GM10266 (cell line): ENCODE data around the gene TST.

Experiments
- DNase-seq: peaks from one replicate; pipeline ENCODE4 v3.0.0; 2012; ENCODE audit errors: extremely low spot score
- CTCF ChIP-seq: IDR thresholded peaks from 2 replicates; pipeline ENCODE4 v1.5.1; 2012; ENCODE audit warnings: mild to moderate bottlenecking, low read depth; ENCODE audit not compliant: control insufficient read depth, insufficient read depth; ENCODE audit errors: missing control alignments

Gene TST

GRCh38 chr22:37018086-37018814 lies 997 bp downstream of the TST start:
- no peak for TF ChIP-seq CTCF
- DNase-seq, result no peak

- DNase-seq, result no peak
- no peak for TF ChIP-seq CTCF
Observed at GRCh38 chr22:37017356-37017755, 1.9 kb downstream of the TST start.

- no peak for DNase-seq
- no peak for TF ChIP-seq CTCF
Observed at GRCh38 chr22:37016134-37016910, 2.9 kb downstream of the TST start.

GRCh38 chr22:37015587-37015878 lies 3.7 kb downstream of the TST start:
- no peak for TF ChIP-seq CTCF

GRCh38 chr22:37014835-37015586 lies 4.2 kb downstream of the TST start:
- no peak for TF ChIP-seq CTCF
- DNase-seq, result no peak

More at GRCh38 chr22:37015587-37015878, 3.7 kb downstream of the TST start:
- no peak for DNase-seq

GRCh38 chr22:37014415-37014806 lies 4.8 kb downstream of the TST start:
- DNase-seq, result no peak
- no peak for TF ChIP-seq CTCF
